Measurements from ENCODE around the gene CCDC188. TPM values are rescaled to one million over a fixed set of nuclear protein-coding genes. Genes with fewer than 3 reads are reported as not detected.

The CCDC188 gene
- total and polyA plus RNA-seq, 2 of the 13 experiments (the other 11 are each of a cell fraction or from before 2014, with no cell fraction given) = not detected

DNA sequence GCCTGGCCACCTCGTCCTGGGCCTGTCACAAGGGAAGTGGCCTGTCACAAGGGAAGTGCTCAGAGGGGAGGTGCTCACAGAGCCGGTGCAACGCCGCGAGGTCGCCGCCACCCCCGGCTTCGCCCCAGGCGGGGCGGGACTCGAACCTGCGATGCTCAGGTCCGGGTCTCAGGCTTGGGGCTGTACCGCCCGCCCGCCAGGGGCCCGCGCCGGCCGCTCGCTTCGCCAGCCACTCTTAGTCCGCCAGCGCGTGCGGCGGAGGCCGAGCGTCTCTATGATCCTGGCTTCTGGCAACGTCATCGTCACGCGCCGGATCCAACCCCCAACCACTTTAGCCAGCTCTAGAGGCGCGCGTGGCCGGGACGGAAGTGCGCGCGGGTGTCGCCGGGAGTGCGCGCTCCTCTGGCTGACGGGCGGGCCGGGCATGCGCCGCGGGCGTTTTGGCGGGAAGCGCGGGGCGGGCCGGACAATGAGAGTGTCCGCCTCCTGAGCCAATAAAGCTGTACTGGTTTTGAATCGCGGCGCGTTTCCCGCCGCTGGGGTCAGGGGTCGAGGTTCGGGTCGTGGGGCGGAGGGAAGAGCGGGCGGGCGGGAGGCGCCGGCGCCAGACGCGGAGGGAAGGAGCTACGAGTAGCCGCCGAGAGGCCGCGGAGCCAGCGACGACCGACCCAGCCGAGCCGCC, 33.8 kb downstream of the CCDC188 start, which contains the start of gene TRMT2A (continued):
- TF ChIP-seq ZNF780A (CRISPR knock-in tag; IDR thresholded peaks at IDR 0.05) (0 out of 2 replicates have a peak, but pooled peaks have one; percentile 71), ZNF496 (CRISPR knock-in tag; IDR thresholded peaks at IDR 0.05; ENCODE audit: insufficient replicate concordance) (no peak), TEAD2 (CRISPR knock-in tag; IDR thresholded peaks at IDR 0.05) (no peak), SMAD1 (CRISPR knock-in tag; IDR thresholded peaks at IDR 0.05; ENCODE audit: borderline replicate concordance, low read depth) (peak; percentile 83), ZNF605 (CRISPR knock-in tag; IDR thresholded peaks at IDR 0.05) (no peak; the same call in 1 of the 2 replicates), KLF13 (CRISPR knock-in tag; IDR thresholded peaks at IDR 0.05) (no peak), NR0B2 (CRISPR knock-in tag; IDR thresholded peaks at IDR 0.05) (peak; percentile 64), ZNF883 (CRISPR knock-in tag; IDR thresholded peaks at IDR 0.05; ENCODE audit: not compliant biosample characterization) (no peak), NFYC (CRISPR knock-in tag; IDR thresholded peaks at IDR 0.05) (peak; percentile 67; the same call in 1 of the 2 replicates), ZNF570 (CRISPR knock-in tag; IDR thresholded peaks at IDR 0.05; ENCODE audit: borderline replicate concordance) (no peak), ADNP (CRISPR knock-in tag; IDR thresholded peaks at IDR 0.05) (peak; percentile 85), SP2 (CRISPR knock-in tag; IDR thresholded peaks at IDR 0.05) (peak; percentile 73), TARDBP (CRISPR knock-in tag; IDR thresholded peaks at IDR 0.05) (peak; percentile 97), ZNF589 (CRISPR knock-in tag; conservative IDR thresholded peaks at IDR 0.05) (peak; percentile 87; the same call in 1 of the 2 replicates), RAD51 (IDR thresholded peaks at IDR 0.05; ENCODE audit: borderline replicate concordance) (no peak), ZNF44 (CRISPR knock-in tag; IDR thresholded peaks at IDR 0.05) (no peak), ZNF180 (CRISPR knock-in tag; IDR thresholded peaks at IDR 0.05; ENCODE audit: borderline replicate concordance, low read depth) (no peak), KLF16 (CRISPR knock-in tag; IDR thresholded peaks at IDR 0.05) (peak in 1 of 2 experiments; percentile 34; a peak in 2 of 4 replicates), NONO (IDR thresholded peaks at IDR 0.05) (no peak), NONO (CRISPR knock-in tag; conservative IDR thresholded peaks at IDR 0.05) (peak; percentile 96), ZNF326 (CRISPR knock-in tag; IDR thresholded peaks at IDR 0.05; ENCODE audit: borderline replicate concordance) (no peak), AKNA (CRISPR knock-in tag; IDR thresholded peaks at IDR 0.05; ENCODE audit: borderline replicate concordance) (no peak)
- TF ChIP-seq, protein P1, sequence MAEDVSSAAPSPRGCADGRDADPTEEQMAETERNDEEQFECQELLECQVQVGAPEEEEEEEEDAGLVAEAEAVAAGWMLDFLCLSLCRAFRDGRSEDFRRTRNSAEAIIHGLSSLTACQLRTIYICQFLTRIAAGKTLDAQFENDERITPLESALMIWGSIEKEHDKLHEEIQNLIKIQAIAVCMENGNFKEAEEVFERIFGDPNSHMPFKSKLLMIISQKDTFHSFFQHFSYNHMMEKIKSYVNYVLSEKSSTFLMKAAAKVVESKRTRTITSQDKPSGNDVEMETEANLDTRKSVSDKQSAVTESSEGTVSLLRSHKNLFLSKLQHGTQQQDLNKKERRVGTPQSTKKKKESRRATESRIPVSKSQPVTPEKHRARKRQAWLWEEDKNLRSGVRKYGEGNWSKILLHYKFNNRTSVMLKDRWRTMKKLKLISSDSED (CRISPR knock-in tag; IDR thresholded peaks at IDR 0.05) = no peak
